NOMO-1 (cell line): Measurements from ENCODE around the gene SEC31A.

Experiments used
- DNase-seq, 2 experiments: peaks; one replicate each; lab custom pipeline; 2025; ENCODE audit not compliant: unreplicated experiment in 2 of 2; lab: John Stamatoyannopoulos, UW

SEC31A gene

DNA sequence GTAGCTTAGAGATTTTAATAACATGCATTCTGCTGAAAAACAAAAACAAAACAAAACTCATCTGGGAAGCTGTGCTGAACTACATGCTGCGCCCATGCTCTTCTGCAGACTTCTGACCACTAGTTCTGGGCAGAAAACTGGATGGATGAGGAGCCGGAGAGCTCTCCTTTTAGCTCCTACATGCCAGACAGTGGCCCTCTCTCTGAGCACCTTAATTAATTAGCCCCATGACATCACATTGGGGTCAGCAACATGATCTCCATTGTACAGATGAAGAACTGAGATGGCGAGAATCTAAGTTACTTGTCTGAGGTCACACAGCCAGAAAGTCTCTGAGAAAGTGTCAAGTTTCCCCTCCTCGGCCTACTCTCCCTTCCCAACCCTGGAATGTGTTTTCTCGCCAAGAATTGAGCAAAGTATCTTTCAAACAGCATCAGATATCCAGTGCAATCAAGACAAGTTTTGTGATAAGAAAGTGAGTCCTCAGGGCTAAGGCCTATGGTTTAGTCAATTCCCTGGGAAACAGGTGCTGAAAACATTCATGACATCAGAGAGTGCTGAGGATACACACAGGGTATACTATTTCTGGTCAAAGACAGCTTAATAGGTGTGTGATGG is 113.9 kb downstream of the SEC31A start:
- DNase-seq = no peak

DNA sequence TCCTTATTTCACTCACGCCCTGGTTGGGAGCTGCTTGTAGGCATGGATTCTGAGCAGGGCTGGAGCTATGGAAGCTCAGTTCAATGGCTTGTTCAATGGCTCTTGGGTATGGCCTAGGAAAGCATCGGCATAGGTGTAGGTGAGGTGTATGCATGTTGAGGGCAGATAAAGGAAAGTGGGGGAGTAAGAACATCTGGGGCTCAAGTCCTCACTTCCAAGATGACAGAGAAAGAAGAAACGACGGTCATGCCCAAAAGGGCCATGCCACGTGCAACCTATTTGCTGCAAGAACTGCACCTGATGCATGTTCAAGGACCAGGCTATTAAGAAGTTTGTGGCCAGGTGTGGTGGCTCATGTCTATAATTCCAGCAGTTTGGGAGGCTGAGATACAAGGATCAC is 115.7 kb downstream of the SEC31A start:
- DNase-seq = no peak

DNA sequence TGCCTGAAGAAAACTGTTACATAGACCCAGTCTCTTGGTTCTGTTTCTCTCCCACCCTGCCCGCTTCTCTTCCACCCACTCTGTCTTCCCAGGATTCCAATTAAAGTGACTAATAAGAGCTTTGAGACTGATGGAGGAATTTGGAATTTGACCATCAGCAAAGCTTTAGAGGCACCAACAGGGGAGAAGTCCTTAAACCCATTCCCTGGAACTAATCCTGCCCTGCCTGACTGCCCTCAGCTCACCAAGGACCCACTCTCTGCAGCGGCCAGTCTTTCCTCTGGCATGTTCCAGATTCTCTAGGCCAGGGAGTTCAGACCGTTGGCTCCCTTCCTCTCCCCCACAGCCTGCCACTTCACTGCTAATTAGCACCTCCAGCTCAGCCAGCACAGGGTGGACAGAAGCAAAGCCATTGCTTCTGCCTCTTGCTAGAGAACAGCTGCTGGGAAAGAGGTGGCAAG is 116.2 kb downstream of the SEC31A start:
- no peak for DNase-seq

DNA sequence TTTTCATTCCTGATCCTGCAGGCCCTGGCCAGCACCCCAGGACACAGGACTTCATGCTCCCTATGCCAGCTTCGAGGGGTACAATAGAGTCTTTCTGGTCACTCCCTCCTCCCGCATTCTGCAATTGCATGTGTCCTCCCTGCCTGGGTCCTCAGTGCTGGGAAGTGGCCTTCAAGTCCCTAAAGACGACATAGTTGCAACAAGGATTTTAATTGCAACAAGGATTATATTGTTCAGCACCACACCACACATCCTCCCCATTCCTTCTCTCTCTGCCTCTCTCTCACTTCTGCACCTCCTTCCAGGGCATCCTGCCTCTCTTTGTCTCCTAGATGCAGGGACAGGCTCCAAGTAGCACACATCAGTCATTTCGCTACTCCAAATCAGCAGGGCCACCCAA is 117.9 kb downstream of the SEC31A start:
- DNase-seq = no peak

DNA sequence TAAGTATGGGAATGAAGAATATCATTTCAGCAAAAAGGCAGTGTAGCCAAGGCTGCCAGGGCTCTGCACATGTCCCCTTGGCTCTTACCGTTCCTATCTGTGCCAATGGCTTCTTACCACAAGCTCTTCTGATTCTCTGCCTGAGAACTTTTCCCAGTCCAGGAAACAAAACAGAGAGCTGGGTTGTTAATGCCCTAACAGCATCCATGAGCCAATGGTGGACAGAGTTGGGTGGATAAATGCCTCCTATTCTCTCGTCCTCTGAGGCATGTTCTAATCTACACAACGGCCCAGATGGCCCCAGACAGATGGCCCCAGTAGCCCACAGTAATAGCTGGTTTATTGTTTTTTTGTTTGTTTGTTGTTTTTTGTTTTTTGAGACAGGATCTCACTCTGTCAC is 120.3 kb downstream of the SEC31A start:
- no peak for DNase-seq
